Breast epithelium (tissue), 4 donors: ENCODE measurements around the gene ACOXL. TPM values are rescaled to one million over a fixed set of nuclear protein-coding genes. Genes with fewer than 3 reads are reported as not detected.

Source experiments
- DNase-seq, 2 donors: peaks; one replicate each; pipeline ENCODE4 v3.0.0-alpha.2; 2019; ENCODE audit warnings: low spot score in 2 of 2
- H3K27ac ChIP-seq, 2 donors: fragments of 200-600 bp; sonication (generic) in 1 of 2; one replicate each; pipeline ENCODE4 v1.5.1; 2016 to 2019; ENCODE audit warnings: mild to moderate bottlenecking in 1 of 2
- H3K27me3 ChIP-seq, 2 donors: fragments of 200-600 bp; sonication (generic) in 1 of 2; one replicate each; pipeline versions ENCODE4 v1.5.1 to v1.6.0; 2017 to 2019; ENCODE audit warnings: control low read depth in 1 of 2, mild to moderate bottlenecking in 1 of 2
- H3K36me3 ChIP-seq: fragments of 200-600 bp; one replicate; pipeline ENCODE4 v1.5.1; 2019
- H3K4me1 ChIP-seq, 2 donors: fragments of 200-600 bp; sonication (generic); one replicate each; pipeline ENCODE4 v1.5.1; 2016 to 2019; ENCODE audit warnings: control low read depth in 1 of 2
- H3K4me3 ChIP-seq, 3 donors: fragments of 200-600 bp; sonication (generic); 1 replicate in 2 of 3; 2 replicates in 1 of 3; pipeline ENCODE4 v1.5.1; 2016 to 2019; ENCODE audit warnings: mild to moderate bottlenecking in 3 of 3, moderate library complexity in 2 of 3
- H3K9me3 ChIP-seq, 2 donors: fragments of 200-600 bp; sonication (generic) in 1 of 2; one replicate each; pipeline ENCODE4 v1.5.1; 2016 to 2019; ENCODE audit warnings: control low read depth in 1 of 2
- POLR2A ChIP-seq: fragments of 450-650 bp; IDR thresholded peaks from one replicate; pipeline ENCODE4 v1.6.1; 2016; ENCODE audit warnings: antibody characterized with exemption, mild to moderate bottlenecking, moderate library complexity
- POLR2AphosphoS5 ChIP-seq, 3 donors: sonication (generic); formaldehyde crosslinking; IDR thresholded peaks; one replicate each; pipeline ENCODE4 v1.6.1; 2017; ENCODE audit warnings: antibody characterized with exemption in 3 of 3
- intact Hi-C: fragments of 100-400 bp; cut with DNase I; formaldehyde crosslinking; loops from one replicate; pipeline ENCODE4 v1.15.1; 2023; ENCODE audit warnings: low total_unique reads
- total RNA-seq, 3 donors: library from RNA; depleted of rRNA; stranded (reverse); fragments of >200 nt; gene quantifications; one replicate each; pipeline ENCODE4 v1.1.0, GENCODE V29; 2016
- TF ChIP-seq, protein P1 (sequence below), 3 donors: fragments of 450-650 bp; IDR thresholded peaks; one replicate each; pipeline ENCODE4 v1.5.1; 2016 to 2017; ENCODE audit warnings: antibody characterized with exemption in 3 of 3, mild to moderate bottlenecking in 3 of 3, moderate library complexity in 3 of 3

The ACOXL gene
- total RNA-seq, 3 donors from 2014 or later = not detected

DNA sequence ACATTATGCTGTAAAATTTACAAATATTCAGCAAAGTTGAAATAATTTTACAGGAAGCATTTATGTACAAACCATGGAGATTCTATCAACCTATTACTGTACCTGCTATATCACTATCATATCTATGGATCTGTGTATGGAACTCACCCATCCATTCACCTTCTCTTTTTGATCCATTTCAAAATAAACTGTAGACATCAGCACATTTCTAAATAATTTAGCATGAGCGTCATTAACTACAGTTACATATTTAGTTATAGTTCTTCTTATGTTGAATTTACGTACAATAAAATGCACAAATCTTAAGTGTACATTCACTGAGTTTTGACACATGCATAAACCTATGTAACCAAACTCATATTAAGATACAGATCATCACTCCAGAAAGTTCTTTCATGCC lies 260.5 kb downstream of the ACOXL start:
- no peak overlapping the region for H3K4me3 ChIP-seq
- DNase-seq = no peak
- no peaks in the 10 kb centered on the region for H3K36me3 ChIP-seq
- intact Hi-C loops = no loop called here
- H3K4me1 ChIP-seq = no peaks in the 10 kb centered on the region
- TF ChIP-seq POLR2A (no peak), POLR2AphosphoS5 (IDR thresholded peaks at IDR 0.05) (no peak)
- TF ChIP-seq, protein P1, sequence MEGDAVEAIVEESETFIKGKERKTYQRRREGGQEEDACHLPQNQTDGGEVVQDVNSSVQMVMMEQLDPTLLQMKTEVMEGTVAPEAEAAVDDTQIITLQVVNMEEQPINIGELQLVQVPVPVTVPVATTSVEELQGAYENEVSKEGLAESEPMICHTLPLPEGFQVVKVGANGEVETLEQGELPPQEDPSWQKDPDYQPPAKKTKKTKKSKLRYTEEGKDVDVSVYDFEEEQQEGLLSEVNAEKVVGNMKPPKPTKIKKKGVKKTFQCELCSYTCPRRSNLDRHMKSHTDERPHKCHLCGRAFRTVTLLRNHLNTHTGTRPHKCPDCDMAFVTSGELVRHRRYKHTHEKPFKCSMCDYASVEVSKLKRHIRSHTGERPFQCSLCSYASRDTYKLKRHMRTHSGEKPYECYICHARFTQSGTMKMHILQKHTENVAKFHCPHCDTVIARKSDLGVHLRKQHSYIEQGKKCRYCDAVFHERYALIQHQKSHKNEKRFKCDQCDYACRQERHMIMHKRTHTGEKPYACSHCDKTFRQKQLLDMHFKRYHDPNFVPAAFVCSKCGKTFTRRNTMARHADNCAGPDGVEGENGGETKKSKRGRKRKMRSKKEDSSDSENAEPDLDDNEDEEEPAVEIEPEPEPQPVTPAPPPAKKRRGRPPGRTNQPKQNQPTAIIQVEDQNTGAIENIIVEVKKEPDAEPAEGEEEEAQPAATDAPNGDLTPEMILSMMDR (IDR thresholded peaks at IDR 0.05) = no peak
- no peak overlapping the region for H3K27ac ChIP-seq
- no peaks in the 10 kb centered on the region for H3K9me3 ChIP-seq
- H3K27me3 ChIP-seq = no peaks in the 10 kb centered on the region

GRCh38 chr2:110993557-110994231 lies 261.3 kb downstream of the ACOXL start:
- Histone ChIP-seq H3K4me1 (no peaks in the 10 kb centered on the region), H3K27ac (no peak overlapping the region), H3K4me3 (no peak overlapping the region), H3K36me3 (no peaks in the 10 kb centered on the region), H3K9me3 (no peaks in the 10 kb centered on the region), H3K27me3 (no peaks in the 10 kb centered on the region)
- TF ChIP-seq, protein P1 (IDR thresholded peaks at IDR 0.05) = no peak
- TF ChIP-seq POLR2AphosphoS5 (IDR thresholded peaks at IDR 0.05) (no peak), POLR2A (no peak)
- DNase-seq = no peak
- intact Hi-C loops = no loop called here

- intact Hi-C loops = no loop called here
- DNase-seq = no peak
- H3K27me3 ChIP-seq = no peaks in the 10 kb centered on the region
- no peaks in the 10 kb centered on the region for H3K4me1 ChIP-seq
- no peak overlapping the region for H3K4me3 ChIP-seq
- no peak overlapping the region for H3K27ac ChIP-seq
- TF ChIP-seq, protein P1 (IDR thresholded peaks at IDR 0.05) = no peak
- TF ChIP-seq POLR2AphosphoS5 (IDR thresholded peaks at IDR 0.05) (no peak), POLR2A (no peak)
- no peaks in the 10 kb centered on the region for H3K36me3 ChIP-seq
- H3K9me3 ChIP-seq = no peaks in the 10 kb centered on the region
Measured at GRCh38 chr2:110994250-110994961, 262.0 kb downstream of the ACOXL start.

DNA sequence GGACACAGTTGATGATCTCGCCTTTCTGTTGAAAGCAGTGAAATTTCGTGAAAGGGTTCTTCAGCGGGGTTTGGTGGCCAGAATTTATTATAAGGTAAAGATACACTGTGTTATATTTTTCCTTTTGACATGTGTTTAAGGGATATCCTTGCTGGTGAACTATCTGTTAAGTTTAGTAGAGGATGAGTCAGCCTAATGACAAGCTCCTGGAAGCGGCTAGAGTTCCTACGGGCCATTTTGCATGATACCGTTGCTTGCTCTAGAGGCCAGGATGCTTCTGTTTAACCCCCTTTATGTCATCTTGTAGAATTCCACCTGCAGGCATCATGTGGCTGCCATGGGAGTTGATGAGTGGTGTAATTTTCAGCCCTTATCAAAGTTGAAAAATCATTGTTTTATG lies 263.5 kb downstream of the ACOXL start:
- Histone ChIP-seq H3K4me3 (no peak overlapping the region), H3K4me1 (no peaks in the 10 kb centered on the region), H3K27me3 (no peaks in the 10 kb centered on the region), H3K27ac (no peak overlapping the region), H3K9me3 (no peaks in the 10 kb centered on the region), H3K36me3 (no peaks in the 10 kb centered on the region)
- intact Hi-C loops = no loop called here
- DNase-seq = no peak
- TF ChIP-seq POLR2A (no peak), POLR2AphosphoS5 (IDR thresholded peaks at IDR 0.05) (no peak)
- TF ChIP-seq, protein P1 (IDR thresholded peaks at IDR 0.05) = no peak

GRCh38 chr2:110997331-110998045 lies 265.1 kb downstream of the ACOXL start:
- H3K36me3 ChIP-seq = no peaks in the 10 kb centered on the region
- no peaks in the 10 kb centered on the region for H3K4me1 ChIP-seq
- no peak overlapping the region for H3K4me3 ChIP-seq
- intact Hi-C loops = no loop called here
- no peak overlapping the region for H3K27ac ChIP-seq
- DNase-seq = no peak
- H3K27me3 ChIP-seq = no peaks in the 10 kb centered on the region
- no peaks in the 10 kb centered on the region for H3K9me3 ChIP-seq
- TF ChIP-seq POLR2AphosphoS5 (IDR thresholded peaks at IDR 0.05) = no peak
- TF ChIP-seq POLR2A = no peak
- TF ChIP-seq, protein P1 (IDR thresholded peaks at IDR 0.05) = no peak
